ENCODE measurements around the gene SPRED2. TPM values are rescaled to one million over a fixed set of nuclear protein-coding genes. Genes with fewer than 3 reads are reported as not detected.

Gene SPRED2
- 29.8 to 37.6 TPM (median 34.2 TPM) in 5 replicates for total RNA-seq (2022; extraction: Qiagen RNA extraction; ENCODE audit: low read depth)

GRCh38 chr2:65432227-65433190 is at the start of gene SPRED2:
TSS of gene SPRED2 (minus strand) at chr2:65432599. CDS start at chr2:65431987, 612 bp downstream.

Other genes with a start within 250 kb of the SPRED2 start
- 133 to 184 TPM (median 172 TPM) in 5 replicates for gene ACTR2, start 204.8 kb downstream of the SPRED2 start, total RNA-seq (2022; extraction: Qiagen RNA extraction; ENCODE audit: low read depth)

Measured in A549 treated with GW870086 at 1 μM for 4 hours (cell line).